22Rv1 (cell line): ENCODE data around the gene FEN1.
A peak's percentile ranks its signal among the peaks of the same experiment; 100 is the strongest.

Experiments used
- H3K27ac ChIP-seq: fragments of 450-650 bp; 2 replicates; pipeline ENCODE4 v1.5.1; 2017
- CTCF ChIP-seq: fragments of 450-650 bp; IDR thresholded peaks from 2 replicates; pipeline ENCODE4 v1.5.1; 2017; ENCODE audit warnings: mild to moderate bottlenecking
- ZFX ChIP-seq: fragments of 450-650 bp; IDR thresholded peaks from 2 replicates; pipeline ENCODE4 v1.6.1; 2017; ENCODE audit warnings: antibody characterized with exemption, borderline replicate concordance

Gene FEN1

GRCh38 chr11:61793829-61794204 lies 1.1 kb downstream of the FEN1 start:
- H3K27ac ChIP-seq = peak overlapping the region; percentile 91
- no peak for TF ChIP-seq ZFX
- no peak for TF ChIP-seq CTCF

GRCh38 chr11:61794579-61794978 lies 1.9 kb downstream of the FEN1 start:
- H3K27ac ChIP-seq = peak overlapping the region; percentile 91; the same call in 1 of the 2 replicates

GRCh38 chr11:61795459-61795858 lies 2.7 kb downstream of the FEN1 start:
- no peak overlapping the region for H3K27ac ChIP-seq
- TF ChIP-seq ZFX (no peak), CTCF (no peak)

More at GRCh38 chr11:61794579-61794978, 1.9 kb downstream of the FEN1 start:
- no peak for TF ChIP-seq CTCF
- TF ChIP-seq ZFX = no peak

- H3K27ac ChIP-seq = peak overlapping the region; percentile 46; the same call in 1 of the 2 replicates
- TF ChIP-seq CTCF (no peak), ZFX (no peak)
These were observed 3.3 kb downstream of the FEN1 start for GRCh38 chr11:61795876-61796526.

- H3K27ac ChIP-seq = peak overlapping the region; percentile 46
- TF ChIP-seq ZFX (no peak), CTCF (peak; percentile 89)
These were observed 4.7 kb downstream of the FEN1 start for GRCh38 chr11:61797263-61797944.

- peak overlapping the region; percentile 46 for H3K27ac ChIP-seq
These were observed 7.1 kb downstream of the FEN1 start for GRCh38 chr11:61799665-61800284.

More at GRCh38 chr11:61799665-61800284, 7.1 kb downstream of the FEN1 start:
- TF ChIP-seq CTCF (no peak), ZFX (no peak)
